Heart left ventricle (tissue), 13 donors: ENCODE data around the gene ABCF1.

Source experiments
- CTCF ChIP-seq, 12 donors: fragments of 200-600 bp; sonication (generic) in 4 of 12; IDR thresholded peaks; one replicate each; pipeline versions ENCODE4 v1.5.0 to v1.8.0; 2018 to 2022; ENCODE audit warnings: antibody characterized with exemption in 12 of 12, mild to moderate bottlenecking in 5 of 12
- POLR2A ChIP-seq, 2 donors: fragments of 450-650 bp; IDR thresholded peaks; one replicate each; pipeline ENCODE4 v1.6.1; 2017; ENCODE audit warnings: antibody characterized with exemption in 2 of 2, mild to moderate bottlenecking in 2 of 2, moderate library complexity in 2 of 2
- donor health status: ischemic (EF 13 %, LVEDD 7.1; RV severe dilation, severe dysfunction).
- donor health status: DM: no; HTN: yes; CAD: no.
- donor health status: DM: no; HTN: no; CAD: no.
- donor health status: ischemic (EF 25% LVEDD 6.9; RV normal size, moderate dysfunction).
- donor health status: ischemic (EF 25% LVEDD 5.7; RV mildly dilated, moderate dysfunction).
- donor health status: ischemic (EF 35%, LVEDD 5.7; RV mildly dilated, moderate dysfunction).
- donor health status: nonischemic (EF 11% LVEDD 7.7; RV severe dilation, severe dysfunction).
- donor health status: DM: yes; HTN: yes; CAD: no.
- donor health status: PGD.
- donor health status: ischemic (EF 29% LVEDD 5.4; RV normal size, mild dysfunction).
- donor health status: nonischemic (EF 23%, LVEDD 6.1; RV moderate dilation, normal function).

- TF ChIP-seq POLR2A (IDR thresholded peaks at IDR 0.05) (no peak), CTCF (IDR thresholded peaks at IDR 0.05) (no peak)
Measured at GRCh38 chr6:30590509-30590908, 19.3 kb downstream of the ABCF1 start.
